Prostate gland (tissue), 2 donors: ENCODE measurements around the gene ZNF385B.

ENCODE experiments used
- POLR2A ChIP-seq: fragments of 450-650 bp; IDR thresholded peaks from one replicate; pipeline ENCODE4 v1.6.1; 2016; ENCODE audit warnings: antibody characterized with exemption, mild to moderate bottlenecking
- TF ChIP-seq, protein P1 (sequence below), 4 experiments: fragments of 200-600 bp in 2 of 4; fragments of 450-650 bp in 2 of 4; sonication (generic) in 2 of 4; IDR thresholded peaks; 1 replicate in 3 of 4; 2 replicates in 1 of 4; pipeline ENCODE4 v1.5.1; 2016 to 2019; ENCODE audit warnings: antibody characterized with exemption in 4 of 4, mild to moderate bottlenecking in 2 of 4, moderate library complexity in 2 of 4

GRCh38 chr2:179793238-179793637 lies 68.2 kb downstream of the ZNF385B start:
- TF ChIP-seq, protein P1, sequence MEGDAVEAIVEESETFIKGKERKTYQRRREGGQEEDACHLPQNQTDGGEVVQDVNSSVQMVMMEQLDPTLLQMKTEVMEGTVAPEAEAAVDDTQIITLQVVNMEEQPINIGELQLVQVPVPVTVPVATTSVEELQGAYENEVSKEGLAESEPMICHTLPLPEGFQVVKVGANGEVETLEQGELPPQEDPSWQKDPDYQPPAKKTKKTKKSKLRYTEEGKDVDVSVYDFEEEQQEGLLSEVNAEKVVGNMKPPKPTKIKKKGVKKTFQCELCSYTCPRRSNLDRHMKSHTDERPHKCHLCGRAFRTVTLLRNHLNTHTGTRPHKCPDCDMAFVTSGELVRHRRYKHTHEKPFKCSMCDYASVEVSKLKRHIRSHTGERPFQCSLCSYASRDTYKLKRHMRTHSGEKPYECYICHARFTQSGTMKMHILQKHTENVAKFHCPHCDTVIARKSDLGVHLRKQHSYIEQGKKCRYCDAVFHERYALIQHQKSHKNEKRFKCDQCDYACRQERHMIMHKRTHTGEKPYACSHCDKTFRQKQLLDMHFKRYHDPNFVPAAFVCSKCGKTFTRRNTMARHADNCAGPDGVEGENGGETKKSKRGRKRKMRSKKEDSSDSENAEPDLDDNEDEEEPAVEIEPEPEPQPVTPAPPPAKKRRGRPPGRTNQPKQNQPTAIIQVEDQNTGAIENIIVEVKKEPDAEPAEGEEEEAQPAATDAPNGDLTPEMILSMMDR (IDR thresholded peaks at IDR 0.05): no peak
- TF ChIP-seq POLR2A: no peak
